ENCODE results near the gene C9orf57. TPM values are rescaled to one million over a fixed set of nuclear protein-coding genes. Genes with fewer than 3 reads are reported as not detected.

C9orf57 gene
- total and polyA plus RNA-seq, 2 of the 13 experiments (the other 11 are each of a cell fraction or from before 2014, with no cell fraction given) = 0.09 TPM; not detected in 1

DNA sequence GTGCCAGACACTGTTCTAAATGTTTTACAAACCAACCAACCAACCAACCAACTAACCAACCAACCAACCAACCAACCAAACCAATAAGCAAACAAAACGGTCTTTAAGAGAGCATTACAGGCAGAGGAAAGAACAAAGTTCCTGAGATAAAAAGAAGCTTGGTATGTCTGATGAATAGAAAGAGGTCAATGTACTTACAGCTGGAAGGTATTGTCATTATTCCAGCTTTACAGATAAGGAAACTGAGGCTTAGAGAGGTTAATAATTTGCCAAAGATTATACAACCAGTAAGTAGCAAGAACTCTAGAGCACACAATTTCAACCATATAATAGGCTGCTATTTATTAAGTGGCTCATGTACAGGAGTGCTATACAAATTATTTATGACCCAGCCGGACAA is 29.6 kb downstream of the C9orf57 start (continued):
- TF ChIP-seq, protein P1, sequence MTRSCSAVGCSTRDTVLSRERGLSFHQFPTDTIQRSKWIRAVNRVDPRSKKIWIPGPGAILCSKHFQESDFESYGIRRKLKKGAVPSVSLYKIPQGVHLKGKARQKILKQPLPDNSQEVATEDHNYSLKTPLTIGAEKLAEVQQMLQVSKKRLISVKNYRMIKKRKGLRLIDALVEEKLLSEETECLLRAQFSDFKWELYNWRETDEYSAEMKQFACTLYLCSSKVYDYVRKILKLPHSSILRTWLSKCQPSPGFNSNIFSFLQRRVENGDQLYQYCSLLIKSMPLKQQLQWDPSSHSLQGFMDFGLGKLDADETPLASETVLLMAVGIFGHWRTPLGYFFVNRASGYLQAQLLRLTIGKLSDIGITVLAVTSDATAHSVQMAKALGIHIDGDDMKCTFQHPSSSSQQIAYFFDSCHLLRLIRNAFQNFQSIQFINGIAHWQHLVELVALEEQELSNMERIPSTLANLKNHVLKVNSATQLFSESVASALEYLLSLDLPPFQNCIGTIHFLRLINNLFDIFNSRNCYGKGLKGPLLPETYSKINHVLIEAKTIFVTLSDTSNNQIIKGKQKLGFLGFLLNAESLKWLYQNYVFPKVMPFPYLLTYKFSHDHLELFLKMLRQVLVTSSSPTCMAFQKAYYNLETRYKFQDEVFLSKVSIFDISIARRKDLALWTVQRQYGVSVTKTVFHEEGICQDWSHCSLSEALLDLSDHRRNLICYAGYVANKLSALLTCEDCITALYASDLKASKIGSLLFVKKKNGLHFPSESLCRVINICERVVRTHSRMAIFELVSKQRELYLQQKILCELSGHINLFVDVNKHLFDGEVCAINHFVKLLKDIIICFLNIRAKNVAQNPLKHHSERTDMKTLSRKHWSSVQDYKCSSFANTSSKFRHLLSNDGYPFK (CRISPR knock-in tag; IDR thresholded peaks at IDR 0.05; ENCODE audit: borderline replicate concordance) = no peak
- TF ChIP-seq HNF1A (IDR thresholded peaks at IDR 0.05; ENCODE audit: low read depth) (peak; percentile 27; the same call in 1 of the 2 replicates), HNF1A (CRISPR knock-in tag; IDR thresholded peaks at IDR 0.05; ENCODE audit: borderline replicate concordance) (peak; percentile 21; the same call in 1 of the 2 replicates), RNF219 (CRISPR knock-in tag; IDR thresholded peaks at IDR 0.05) (no peak), KDM2A (CRISPR knock-in tag; IDR thresholded peaks at IDR 0.05; ENCODE audit: borderline replicate concordance, low read depth) (no peak), GLMP (CRISPR knock-in tag; IDR thresholded peaks at IDR 0.05; ENCODE audit: borderline replicate concordance) (no peak), SKI (IDR thresholded peaks at IDR 0.05; ENCODE audit: partially characterized antibody) (no peak), ZNF576 (CRISPR knock-in tag; IDR thresholded peaks at IDR 0.05) (no peak), ZNF761 (CRISPR knock-in tag; conservative IDR thresholded peaks at IDR 0.05) (no peak), ZNF367 (CRISPR knock-in tag; IDR thresholded peaks at IDR 0.05; ENCODE audit: borderline replicate concordance) (no peak), ZNF850 (CRISPR knock-in tag; conservative IDR thresholded peaks at IDR 0.05) (no peak), ZNF740 (CRISPR knock-in tag; IDR thresholded peaks at IDR 0.05) (no peak), SOX6 (IDR thresholded peaks at IDR 0.05) (no peak), SOX6 (CRISPR knock-in tag; IDR thresholded peaks at IDR 0.05) (peak; percentile 31; the same call in 1 of the 2 replicates)

Data from HepG2 (cell line).